Stomach (tissue), 9 donors: ENCODE results near the gene TMCC2. TPM values are rescaled to one million over a fixed set of nuclear protein-coding genes. Genes with fewer than 3 reads are reported as not detected.

Experiments used
- DNase-seq, 2 donors: peaks; one replicate each; pipeline versions ENCODE4 v3.0.0 to v3.0.0-alpha.2; 2013 to 2019
- H3K27ac ChIP-seq, 5 donors: fragments of 200-600 bp in 4 of 5; sonication (generic) in 4 of 5; one replicate each; pipeline ENCODE4 v1.5.1; 2013 to 2019; ENCODE audit warnings: mild to moderate bottlenecking in 1 of 5, moderate library complexity in 1 of 5
- H3K27me3 ChIP-seq, 3 donors: fragments of 200-600 bp; sonication (generic); one replicate each; pipeline ENCODE4 v1.5.1; 2017 to 2019; ENCODE audit warnings: mixed run types in 1 of 3
- H3K36me3 ChIP-seq, 4 donors: fragments of 200-600 bp; sonication (generic); 1 replicate in 3 of 4; 2 replicates in 1 of 4; pipeline ENCODE4 v1.5.1; 2016 to 2019
- H3K4me1 ChIP-seq, 4 donors: fragments of 200-600 bp; sonication (generic); one replicate each; pipeline ENCODE4 v1.5.1; 2016 to 2019
- H3K4me3 ChIP-seq, 4 donors: fragments of 200-600 bp; sonication (generic) in 3 of 4; one replicate each; pipeline ENCODE4 v1.5.1; 2016 to 2019; ENCODE audit warnings: mild to moderate bottlenecking in 1 of 4
- H3K9me3 ChIP-seq, 4 donors: fragments of 200-600 bp; sonication (generic); one replicate each; pipeline ENCODE4 v1.5.1; 2016 to 2019
- CTCF ChIP-seq, 7 experiments: fragments of 450-650 bp in 4 of 7; fragments of 200-600 bp in 3 of 7; sonication (generic) in 3 of 7; IDR thresholded peaks; one replicate each; pipeline ENCODE4 v1.5.1; 2016 to 2019; ENCODE audit warnings: antibody characterized with exemption in 7 of 7, control low read depth in 2 of 7, mild to moderate bottlenecking in 1 of 7
- EP300 ChIP-seq: sonication (generic); formaldehyde crosslinking; IDR thresholded peaks from one replicate; pipeline ENCODE4 v1.6.1; 2017; ENCODE audit warnings: antibody characterized with exemption
- POLR2A ChIP-seq, 4 donors: fragments of 450-650 bp; IDR thresholded peaks; one replicate each; pipeline ENCODE4 v1.6.1; 2016; ENCODE audit warnings: antibody characterized with exemption in 4 of 4, control low read depth in 2 of 4, mild to moderate bottlenecking in 1 of 4, moderate library complexity in 1 of 4
- POLR2AphosphoS5 ChIP-seq, 3 donors: sonication (generic); formaldehyde crosslinking; IDR thresholded peaks; one replicate each; pipeline ENCODE4 v1.6.1; 2016; ENCODE audit warnings: antibody characterized with exemption in 3 of 3
- WGBS, 5 donors: extraction: QIAGEN DNeasy Blood & Tissue Kit in 3 of 5; methylation state at CpG; one replicate each; pipeline versions ENCODE4 v1.1.5 to v1.1.7; 2013 to 2018; 5-methylcytosine and 5-hydroxymethylcytosine counted together
- intact Hi-C: fragments of 100-400 bp; cut with DNase I; formaldehyde crosslinking; loops from one replicate; pipeline ENCODE4 v1.15.1; 2023; ENCODE audit warnings: low total_unique reads
- polyA plus RNA-seq, 3 donors: library from polyadenylated mRNA; stranded (reverse); fragments of 200-250 nt; gene quantifications; one replicate each; pipeline ENCODE4 v1.2.3, GENCODE V29; 2013
- total RNA-seq, 5 donors: library from RNA; depleted of rRNA; stranded (reverse); fragments of >200 nt; gene quantifications; one replicate each; pipeline versions ENCODE4 v1.1.0 to v1.2.3, GENCODE V29; 2014 to 2016
- donor health status: healthy with polysubstance abuse.
- donor health status: Bipolar disorder and iron deficiency.
- donor health status: healthy.

The TMCC2 gene
- total and polyA plus RNA-seq, 8 donors: 0.45 to 3.1 (median 1.5) TPM; not detected in 2

GRCh38 chr1:205248793-205249601, 21.3 kb downstream of the TMCC2 start:
- intact Hi-C loops: no loop called here
- no peak overlapping the region for H3K4me3 ChIP-seq
- no peaks in the 10 kb centered on the region for H3K27me3 ChIP-seq
- H3K36me3 ChIP-seq: no peaks in the 10 kb centered on the region
- TF ChIP-seq EP300 (no peak), POLR2A (IDR thresholded peaks at IDR 0.05) (no peak), CTCF (IDR thresholded peaks at IDR 0.05) (no peak), POLR2AphosphoS5 (IDR thresholded peaks at IDR 0.05) (no peak)
- H3K9me3 ChIP-seq: no peaks in the 10 kb centered on the region
- peaks cover 17 to 53% (median 29%) of the 10 kb centered on the region in 4 donors for H3K4me1 ChIP-seq
- 20 to 28% (median 25%) methylated on average over 6 to 11 of the region's 11 CpGs for WGBS, 5 donors
- DNase-seq: peak; percentile 77
- peak overlapping the region in 2 of 5 donors; percentile 50 to 59 for H3K27ac ChIP-seq

- WGBS, 5 donors: 49 to 80% (median 58%) methylated on average over 4 of the region's 4 CpGs
- H3K4me1 ChIP-seq: peaks cover 17 to 53% (median 29%) of the 10 kb centered on the region in 4 donors
- H3K9me3 ChIP-seq: no peaks in the 10 kb centered on the region
- DNase-seq: no peak
- no peaks in the 10 kb centered on the region for H3K27me3 ChIP-seq
- intact Hi-C loops: loop anchor here (10.0 kb wide), 2 partner anchors 125 to 275 kb away; partner anchors contain the start of gene RBBP5
- H3K4me3 ChIP-seq: no peak overlapping the region
- H3K36me3 ChIP-seq: no peaks in the 10 kb centered on the region
- no peak for TF ChIP-seq POLR2AphosphoS5 (IDR thresholded peaks at IDR 0.05)
- no peak for TF ChIP-seq EP300
- no peak for TF ChIP-seq CTCF (IDR thresholded peaks at IDR 0.05)
- TF ChIP-seq POLR2A (IDR thresholded peaks at IDR 0.05): no peak
- peak overlapping the region in 2 of 5 donors; percentile 50 to 59 for H3K27ac ChIP-seq
Observed at GRCh38 chr1:205249651-205250050, 21.9 kb downstream of the TMCC2 start.

- Histone ChIP-seq H3K9me3 (no peaks in the 10 kb centered on the region), H3K27me3 (no peaks in the 10 kb centered on the region), H3K36me3 (no peaks in the 10 kb centered on the region), H3K4me1 (peaks cover 17 to 54% (median 30%) of the 10 kb centered on the region in 4 donors), H3K4me3 (no peak overlapping the region), H3K27ac (peak overlapping the region in 1 of 5 donors; percentile 22)
- no peak for DNase-seq
- 58 to 75% (median 59%) methylated on average over 2 to 6 of the region's 6 CpGs for WGBS, 5 donors
- TF ChIP-seq CTCF (IDR thresholded peaks at IDR 0.05) (no peak), POLR2AphosphoS5 (IDR thresholded peaks at IDR 0.05) (no peak), EP300 (no peak), POLR2A (IDR thresholded peaks at IDR 0.05) (no peak)
- intact Hi-C loops: loop anchor here (10.0 kb wide), 2 partner anchors 126 to 276 kb away; partner anchors contain the start of gene RBBP5
Observed at GRCh38 chr1:205250699-205251098, 23.0 kb downstream of the TMCC2 start.

GRCh38 chr1:205251576-205251975, 23.8 kb downstream of the TMCC2 start:
- Histone ChIP-seq H3K9me3 (no peaks in the 10 kb centered on the region), H3K27me3 (no peaks in the 10 kb centered on the region), H3K36me3 (no peaks in the 10 kb centered on the region), H3K4me3 (no peak overlapping the region), H3K27ac (peak overlapping the region in 1 of 5 donors; percentile 26), H3K4me1 (peaks cover 17 to 53% (median 32%) of the 10 kb centered on the region in 4 donors)
- 65 to 88% (median 72%) methylated on average over 5 of the region's 5 CpGs for WGBS, 5 donors
- DNase-seq: no peak
- intact Hi-C loops: loop anchor here (10.0 kb wide), 2 partner anchors 127 to 277 kb away; partner anchors contain the start of gene RBBP5
- no peak for TF ChIP-seq POLR2A (IDR thresholded peaks at IDR 0.05)
- peak in 1 of 3 donors; percentile 23 for TF ChIP-seq POLR2AphosphoS5 (IDR thresholded peaks at IDR 0.05)
- no peak for TF ChIP-seq CTCF (IDR thresholded peaks at IDR 0.05)
- TF ChIP-seq EP300: no peak
